ENCODE results near the gene BMP7. TPM values are rescaled to one million over a fixed set of nuclear protein-coding genes. Genes with fewer than 3 reads are reported as not detected.

The BMP7 gene
- total RNA-seq, 3 donors from 2014 or later, result 1.7 to 2.8 (median 2.0) TPM

GRCh38 chr20:57167971-57168701 lies 98.3 kb downstream of the BMP7 start:
- TF ChIP-seq CTCF (IDR thresholded peaks at IDR 0.05), result no peak
- intact Hi-C loops (cut with DNase I, micrococcal nuclease), result no loop called here
- DNase-seq (peak in 1 of 3 donors; percentile 11), ATAC-seq (peak; percentile 66)
- H3K4me1 ChIP-seq (ENCODE audit: low read depth), result no peaks in the 10 kb centered on the region
- H3K4me3 ChIP-seq, result no peak overlapping the region
- no peaks in the 10 kb centered on the region for H3K36me3 ChIP-seq (ENCODE audit: low read depth)
- no peaks in the 10 kb centered on the region for H3K9me3 ChIP-seq

GRCh38 chr20:57167292-57167655 lies 99.2 kb downstream of the BMP7 start:
- DNase-seq, result no peak
- ATAC-seq, result no peak
- TF ChIP-seq CTCF (IDR thresholded peaks at IDR 0.05), result no peak
- intact Hi-C loops (cut with DNase I, micrococcal nuclease), result no loop called here
- H3K36me3 ChIP-seq (ENCODE audit: low read depth), result no peaks in the 10 kb centered on the region
- no peaks in the 10 kb centered on the region for H3K4me1 ChIP-seq (ENCODE audit: low read depth)
- H3K4me3 ChIP-seq, result no peak overlapping the region
- H3K9me3 ChIP-seq, result no peaks in the 10 kb centered on the region

- DNase-seq, result no peak
- Histone ChIP-seq H3K4me1 (ENCODE audit: low read depth) (no peaks in the 10 kb centered on the region), H3K9me3 (no peaks in the 10 kb centered on the region), H3K4me3 (no peak overlapping the region), H3K36me3 (ENCODE audit: low read depth) (no peaks in the 10 kb centered on the region)
- intact Hi-C loops (cut with DNase I, micrococcal nuclease), result no loop called here
- no peak for ATAC-seq
- no peak for TF ChIP-seq CTCF (IDR thresholded peaks at IDR 0.05)
Observed at GRCh38 chr20:57166568-57167291, 99.7 kb downstream of the BMP7 start.

- intact Hi-C loops (cut with DNase I, micrococcal nuclease), result no loop called here
- H3K4me3 ChIP-seq, result no peak overlapping the region
- no peak for TF ChIP-seq CTCF (IDR thresholded peaks at IDR 0.05)
- no peak for ATAC-seq
- no peaks in the 10 kb centered on the region for H3K36me3 ChIP-seq (ENCODE audit: low read depth)
- H3K9me3 ChIP-seq, result no peaks in the 10 kb centered on the region
- no peak for DNase-seq
- no peaks in the 10 kb centered on the region for H3K4me1 ChIP-seq (ENCODE audit: low read depth)
Observed at GRCh38 chr20:57165427-57166004, 100.9 kb downstream of the BMP7 start.

GRCh38 chr20:57164872-57165271 lies 101.6 kb downstream of the BMP7 start:
- no peaks in the 10 kb centered on the region for H3K9me3 ChIP-seq
- H3K4me1 ChIP-seq (ENCODE audit: low read depth), result no peaks in the 10 kb centered on the region
- no peak for TF ChIP-seq CTCF (IDR thresholded peaks at IDR 0.05)
- intact Hi-C loops (cut with DNase I, micrococcal nuclease), result no loop called here
- no peaks in the 10 kb centered on the region for H3K36me3 ChIP-seq (ENCODE audit: low read depth)
- ATAC-seq (no peak), DNase-seq (no peak)
- no peak overlapping the region for H3K4me3 ChIP-seq

Data from mucosa of descending colon (tissue), 3 donors.